GM18498 (cell line): ENCODE measurements around the gene TRIM10.

Source experiments
- ATAC-seq: cut with Tn5 transposase; IDR thresholded peaks from one replicate; pipeline ENCODE4 v1.9.1; 2021; ENCODE audit warnings: mild to moderate bottlenecking, moderate library complexity; ENCODE audit not compliant: unreplicated experiment

Gene TRIM10

GRCh38 chr6:30160785-30161531 lies at the start of gene TRIM10:
Gene TRIM10 (minus strand): TSS chr6:30161211. CDS start chr6:30160858, 353 bp downstream.
- no peak for ATAC-seq

- ATAC-seq: no peak
Observed at GRCh38 chr6:30207619-30208295, 46.7 kb upstream of the TRIM10 start.

GRCh38 chr6:30206799-30207618 lies 46.0 kb upstream of the TRIM10 start:
- no peak for ATAC-seq

- no peak for ATAC-seq
Observed at GRCh38 chr6:30206152-30206551, 45.1 kb upstream of the TRIM10 start.

- ATAC-seq: no peak
Observed at GRCh38 chr6:30204116-30204515, 43.1 kb upstream of the TRIM10 start.

- no peak for ATAC-seq
Observed at GRCh38 chr6:30202366-30202765, 41.4 kb upstream of the TRIM10 start.

- ATAC-seq: peak; percentile 76
Observed at GRCh38 chr6:30200551-30201281, 39.7 kb upstream of the TRIM10 start.

- no peak for ATAC-seq
Observed at GRCh38 chr6:30198166-30199084, 37.4 kb upstream of the TRIM10 start.

- no peak for ATAC-seq
Observed at GRCh38 chr6:30196376-30196775, 35.4 kb upstream of the TRIM10 start.

- no peak for ATAC-seq
Observed at GRCh38 chr6:30195951-30196350, 34.9 kb upstream of the TRIM10 start.

GRCh38 chr6:30194797-30195690 lies 34.0 kb upstream of the TRIM10 start:
- ATAC-seq: no peak

GRCh38 chr6:30192076-30192475 lies 31.1 kb upstream of the TRIM10 start:
- ATAC-seq: no peak

- no peak for ATAC-seq
Observed at GRCh38 chr6:30188541-30188940, 27.5 kb upstream of the TRIM10 start.

GRCh38 chr6:30185846-30186484 lies 25.0 kb upstream of the TRIM10 start:
- ATAC-seq: no peak

- ATAC-seq: no peak
Observed at GRCh38 chr6:30184417-30185031, 23.5 kb upstream of the TRIM10 start.

GRCh38 chr6:30180145-30180544 lies 19.1 kb upstream of the TRIM10 start:
- ATAC-seq: no peak

- no peak for ATAC-seq
Observed at GRCh38 chr6:30178837-30179236, 17.8 kb upstream of the TRIM10 start.

GRCh38 chr6:30175765-30176164 lies 14.8 kb upstream of the TRIM10 start:
- ATAC-seq: no peak
